Measurements from ENCODE around the gene KCNQ5.

KCNQ5 gene

DNA sequence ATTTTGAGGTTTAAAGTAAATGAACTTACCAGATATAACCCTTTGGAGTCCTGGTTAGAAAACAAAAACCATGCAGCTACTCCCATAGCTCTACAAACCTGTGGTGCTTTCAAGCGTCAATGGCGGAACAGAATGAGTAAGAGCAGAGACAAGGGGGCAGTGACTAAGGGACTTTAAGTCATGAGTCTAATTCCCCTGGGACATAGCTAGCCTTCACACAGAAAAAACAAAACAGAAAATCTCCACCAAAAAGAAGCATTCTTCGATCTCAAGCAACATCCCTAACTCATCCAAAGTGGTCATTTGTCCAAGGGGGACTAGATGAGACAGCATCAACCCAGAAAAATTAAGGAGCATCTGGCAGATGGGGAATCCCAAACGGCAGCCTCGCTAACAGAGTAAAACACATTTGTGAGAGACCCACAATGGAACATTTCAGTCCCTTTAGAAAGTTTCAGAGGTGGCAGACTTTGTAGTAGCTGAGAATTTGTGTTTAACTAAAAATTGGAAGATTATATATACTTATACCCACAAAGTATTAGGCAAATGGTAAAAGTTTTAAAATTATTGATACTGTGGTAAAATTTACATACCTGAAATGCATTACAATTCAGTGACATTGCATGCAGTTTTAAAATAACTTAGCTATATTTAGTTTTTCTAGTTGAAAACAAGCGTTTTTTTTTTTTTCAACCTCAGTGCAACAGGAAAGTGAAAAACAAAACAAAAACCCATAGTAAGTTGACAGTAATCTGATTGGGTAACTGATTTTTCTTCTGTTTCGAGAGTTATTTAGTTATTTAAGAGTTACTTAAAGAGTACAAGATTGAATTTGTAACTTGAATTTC lies 67.5 kb downstream of the KCNQ5 start:
- no peak overlapping the region for H3K9ac ChIP-seq (ENCODE audit: low read length)
- H3K9me3 ChIP-seq (ENCODE audit: low read length) = no peaks in the 10 kb centered on the region
- no peaks in the 10 kb centered on the region for H3K27me3 ChIP-seq (ENCODE audit: control insufficient read depth in 1 of 2, insufficient read depth in 2 of 2, low read length in 2 of 2)
- no peak overlapping the region for H3K27ac ChIP-seq (ENCODE audit: low read depth, low read length)
- H3K4me3 ChIP-seq (ENCODE audit: low read depth in 1 of 2, low read length in 2 of 2) = no peak overlapping the region
- no peaks in the 10 kb centered on the region for H3K36me3 ChIP-seq (ENCODE audit: insufficient read depth, low read length)
- no peaks in the 10 kb centered on the region for H3K4me1 ChIP-seq (ENCODE audit: insufficient read depth, low read length)

DNA sequence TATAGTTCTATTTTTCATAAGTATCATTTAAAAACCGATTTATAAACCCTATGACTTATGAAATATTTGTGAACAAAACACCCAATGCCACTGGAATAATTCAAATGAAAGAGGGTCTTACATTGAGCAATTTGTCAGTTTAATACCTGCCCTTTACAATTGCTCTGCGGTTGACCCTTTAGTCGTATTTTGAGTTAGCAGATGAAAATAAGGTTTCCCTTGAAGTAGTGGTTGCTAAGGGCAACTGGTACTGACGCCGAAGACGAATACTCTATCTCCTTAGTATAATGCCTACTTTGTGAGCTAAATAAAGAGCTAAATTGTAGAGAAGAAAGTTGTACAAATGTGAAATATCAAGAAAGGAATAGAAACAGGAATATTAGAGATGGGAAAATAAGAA lies 69.4 kb downstream of the KCNQ5 start:
- no peaks in the 10 kb centered on the region for H3K36me3 ChIP-seq (ENCODE audit: insufficient read depth, low read length)
- no peaks in the 10 kb centered on the region for H3K4me1 ChIP-seq (ENCODE audit: insufficient read depth, low read length)
- H3K27me3 ChIP-seq (ENCODE audit: control insufficient read depth in 1 of 2, insufficient read depth in 2 of 2, low read length in 2 of 2) = no peaks in the 10 kb centered on the region
- H3K27ac ChIP-seq (ENCODE audit: low read depth, low read length) = no peak overlapping the region
- H3K4me3 ChIP-seq (ENCODE audit: low read depth in 1 of 2, low read length in 2 of 2) = no peak overlapping the region
- H3K9me3 ChIP-seq (ENCODE audit: low read length) = no peaks in the 10 kb centered on the region
- no peak overlapping the region for H3K9ac ChIP-seq (ENCODE audit: low read length)

DNA sequence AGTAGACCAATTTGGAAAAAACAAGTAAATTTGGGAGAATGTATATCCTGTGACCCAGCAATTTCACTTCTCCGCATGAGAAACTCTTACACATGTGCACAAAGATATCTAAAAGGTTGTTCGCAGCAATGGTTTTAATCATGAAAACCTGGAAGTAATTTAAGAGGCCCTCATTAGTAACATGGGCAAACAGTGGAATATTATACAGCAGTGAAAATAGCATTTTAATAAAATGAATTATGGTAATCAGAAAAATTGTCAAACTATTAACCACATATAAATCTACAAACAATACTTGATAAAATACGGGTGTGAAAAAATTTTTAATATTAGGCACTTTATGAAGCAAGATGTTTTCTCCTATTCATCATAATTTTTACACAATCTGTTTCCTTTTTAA lies 74.2 kb downstream of the KCNQ5 start:
- H3K27me3 ChIP-seq (ENCODE audit: control insufficient read depth in 1 of 2, insufficient read depth in 2 of 2, low read length in 2 of 2) = no peaks in the 10 kb centered on the region
- no peak overlapping the region for H3K9ac ChIP-seq (ENCODE audit: low read length)
- no peaks in the 10 kb centered on the region for H3K4me1 ChIP-seq (ENCODE audit: insufficient read depth, low read length)
- H3K4me3 ChIP-seq (ENCODE audit: low read depth in 1 of 2, low read length in 2 of 2) = no peak overlapping the region
- H3K27ac ChIP-seq (ENCODE audit: low read depth, low read length) = no peak overlapping the region
- H3K9me3 ChIP-seq (ENCODE audit: low read length) = no peaks in the 10 kb centered on the region
- no peaks in the 10 kb centered on the region for H3K36me3 ChIP-seq (ENCODE audit: insufficient read depth, low read length)

DNA sequence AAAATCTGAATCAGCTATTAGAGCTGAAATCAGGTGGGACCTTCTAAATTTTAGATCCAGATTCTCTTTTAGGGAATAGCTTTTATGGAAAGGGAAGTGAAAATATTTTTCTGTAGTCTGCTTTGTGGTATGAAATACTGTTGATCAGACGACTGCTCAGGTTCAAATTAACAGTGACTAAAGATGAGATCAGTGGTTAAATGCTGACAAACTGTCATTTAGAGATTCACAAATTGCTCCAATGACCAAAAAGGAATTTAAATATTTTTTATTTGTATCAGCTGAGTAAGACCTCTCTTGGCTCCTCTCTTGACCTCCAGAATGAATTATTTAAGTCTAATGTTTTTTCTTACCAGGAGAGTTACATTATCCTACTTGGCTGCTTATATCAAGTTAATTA lies 77.3 kb downstream of the KCNQ5 start:
- Histone ChIP-seq H3K4me1 (ENCODE audit: insufficient read depth, low read length) (no peaks in the 10 kb centered on the region), H3K27me3 (ENCODE audit: control insufficient read depth in 1 of 2, insufficient read depth in 2 of 2, low read length in 2 of 2) (no peaks in the 10 kb centered on the region), H3K27ac (ENCODE audit: low read depth, low read length) (no peak overlapping the region), H3K36me3 (ENCODE audit: insufficient read depth, low read length) (no peaks in the 10 kb centered on the region), H3K4me3 (ENCODE audit: low read depth in 1 of 2, low read length in 2 of 2) (no peak overlapping the region), H3K9ac (ENCODE audit: low read length) (no peak overlapping the region), H3K9me3 (ENCODE audit: low read length) (no peaks in the 10 kb centered on the region)

DNA sequence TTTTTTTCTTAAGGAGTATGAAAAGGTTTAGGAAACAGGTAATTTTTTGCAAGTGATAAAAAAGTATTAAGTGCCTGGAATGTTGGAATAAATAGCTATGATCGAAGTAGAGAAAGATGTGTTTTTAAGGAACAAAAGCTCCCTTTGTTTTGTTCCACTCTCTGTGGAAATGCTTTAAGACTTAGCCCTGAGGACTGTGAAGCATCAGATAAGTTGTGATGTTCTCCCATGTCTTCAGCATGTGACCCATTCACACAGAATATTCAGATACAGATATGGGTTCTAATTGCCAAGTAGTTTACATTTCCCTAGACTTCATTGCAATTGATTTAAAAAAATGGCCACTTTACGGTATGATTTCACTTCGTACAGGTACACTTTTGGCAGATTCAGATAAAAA lies 80.6 kb downstream of the KCNQ5 start:
- no peak overlapping the region for H3K9ac ChIP-seq (ENCODE audit: low read length)
- H3K36me3 ChIP-seq (ENCODE audit: insufficient read depth, low read length) = no peaks in the 10 kb centered on the region
- H3K27me3 ChIP-seq (ENCODE audit: control insufficient read depth in 1 of 2, insufficient read depth in 2 of 2, low read length in 2 of 2) = no peaks in the 10 kb centered on the region
- H3K4me1 ChIP-seq (ENCODE audit: insufficient read depth, low read length) = no peaks in the 10 kb centered on the region
- H3K4me3 ChIP-seq (ENCODE audit: low read depth in 1 of 2, low read length in 2 of 2) = no peak overlapping the region
- H3K9me3 ChIP-seq (ENCODE audit: low read length) = no peaks in the 10 kb centered on the region
- H3K27ac ChIP-seq (ENCODE audit: low read depth, low read length) = no peak overlapping the region

DNA sequence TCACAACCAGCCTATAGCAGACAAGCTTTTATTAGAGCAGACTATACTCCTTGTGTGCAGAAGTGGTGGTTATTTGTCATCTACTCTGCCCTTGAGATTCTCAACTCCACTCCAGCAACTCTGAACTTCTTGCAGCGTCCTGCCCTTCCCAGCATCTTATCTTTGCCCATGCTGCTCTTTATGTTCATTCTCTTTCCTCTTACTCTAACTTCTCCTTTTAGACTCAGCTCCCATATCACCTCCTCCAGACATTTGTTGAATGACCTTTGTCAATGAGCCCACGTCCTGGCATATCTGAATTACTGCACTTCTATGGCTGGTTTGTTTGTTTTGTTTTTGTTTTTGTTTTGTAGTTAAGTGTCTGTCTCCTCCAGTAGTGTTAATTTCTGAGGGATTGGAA lies 81.2 kb downstream of the KCNQ5 start:
- H3K4me1 ChIP-seq (ENCODE audit: insufficient read depth, low read length) = no peaks in the 10 kb centered on the region
- H3K27ac ChIP-seq (ENCODE audit: low read depth, low read length) = no peak overlapping the region
- no peaks in the 10 kb centered on the region for H3K9me3 ChIP-seq (ENCODE audit: low read length)
- no peaks in the 10 kb centered on the region for H3K36me3 ChIP-seq (ENCODE audit: insufficient read depth, low read length)
- H3K9ac ChIP-seq (ENCODE audit: low read length) = no peak overlapping the region
- no peak overlapping the region for H3K4me3 ChIP-seq (ENCODE audit: low read depth in 1 of 2, low read length in 2 of 2)
- no peaks in the 10 kb centered on the region for H3K27me3 ChIP-seq (ENCODE audit: control insufficient read depth in 1 of 2, insufficient read depth in 2 of 2, low read length in 2 of 2)

DNA sequence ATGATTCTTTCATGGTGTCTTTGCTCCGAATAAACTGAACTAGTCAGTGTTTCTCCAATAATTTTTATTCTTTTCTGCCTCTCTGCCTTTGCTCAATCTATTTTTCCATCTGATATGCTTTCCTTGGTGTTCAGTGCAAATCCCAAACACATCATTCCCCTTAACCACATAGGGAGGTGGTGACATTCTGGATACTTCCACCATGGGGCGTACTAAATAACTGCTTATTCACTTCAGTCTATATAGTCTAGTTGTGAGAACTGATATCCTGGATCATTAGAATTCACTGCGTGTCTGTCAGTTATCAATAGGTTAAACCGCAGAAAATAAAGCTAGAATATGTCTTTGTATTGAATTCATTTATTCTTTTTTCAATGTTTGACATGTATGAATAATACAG lies 83.1 kb downstream of the KCNQ5 start:
- Histone ChIP-seq H3K9ac (ENCODE audit: low read length) (no peak overlapping the region), H3K27me3 (ENCODE audit: control insufficient read depth in 1 of 2, insufficient read depth in 2 of 2, low read length in 2 of 2) (no peaks in the 10 kb centered on the region), H3K4me3 (ENCODE audit: low read depth in 1 of 2, low read length in 2 of 2) (no peak overlapping the region), H3K36me3 (ENCODE audit: insufficient read depth, low read length) (no peaks in the 10 kb centered on the region), H3K27ac (ENCODE audit: low read depth, low read length) (no peak overlapping the region), H3K4me1 (ENCODE audit: insufficient read depth, low read length) (no peaks in the 10 kb centered on the region), H3K9me3 (ENCODE audit: low read length) (no peaks in the 10 kb centered on the region)

DNA sequence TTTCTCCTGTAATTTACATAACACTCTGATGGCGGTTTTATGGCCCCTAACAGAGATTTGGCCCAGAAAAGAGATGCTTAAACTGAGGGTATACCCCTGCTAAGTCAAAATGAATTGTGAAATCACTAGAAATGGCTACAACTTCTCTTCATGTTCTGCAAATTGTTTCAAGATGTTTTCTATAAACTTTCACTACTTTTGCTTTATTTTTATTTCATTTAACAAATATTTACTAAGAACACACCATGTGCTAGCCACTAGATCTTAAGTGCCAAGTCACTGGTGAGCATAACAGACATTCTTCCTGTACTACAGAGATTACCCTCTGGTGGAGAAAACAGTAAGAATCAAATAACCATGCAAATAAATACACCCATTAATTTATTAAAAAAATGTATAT lies 87.6 kb downstream of the KCNQ5 start:
- Histone ChIP-seq H3K4me3 (ENCODE audit: low read depth in 1 of 2, low read length in 2 of 2) (no peak overlapping the region), H3K9ac (ENCODE audit: low read length) (no peak overlapping the region), H3K27me3 (ENCODE audit: control insufficient read depth in 1 of 2, insufficient read depth in 2 of 2, low read length in 2 of 2) (no peaks in the 10 kb centered on the region), H3K4me1 (ENCODE audit: insufficient read depth, low read length) (no peaks in the 10 kb centered on the region), H3K36me3 (ENCODE audit: insufficient read depth, low read length) (no peaks in the 10 kb centered on the region), H3K9me3 (ENCODE audit: low read length) (no peaks in the 10 kb centered on the region), H3K27ac (ENCODE audit: low read depth, low read length) (no peak overlapping the region)

DNA sequence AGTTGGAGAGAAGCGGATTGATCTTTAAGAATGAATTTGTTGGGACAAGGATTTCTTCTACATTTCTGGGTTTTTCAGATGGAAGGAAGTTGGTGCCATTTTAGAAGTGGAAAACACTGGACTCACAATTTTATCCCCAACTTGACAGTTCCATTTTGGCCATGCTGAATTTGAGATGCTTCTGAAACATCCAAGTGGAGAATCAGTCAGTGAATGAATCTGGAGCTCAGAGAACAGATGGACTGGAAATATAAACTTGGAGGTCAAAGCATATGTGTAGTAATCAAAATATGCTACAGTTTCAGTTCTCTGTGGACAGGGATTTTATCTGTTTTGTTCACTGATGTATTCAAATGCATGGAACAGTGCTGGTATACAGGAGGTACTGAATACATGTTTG lies 89.9 kb downstream of the KCNQ5 start:
- H3K4me1 ChIP-seq (ENCODE audit: insufficient read depth, low read length) = no peaks in the 10 kb centered on the region
- no peaks in the 10 kb centered on the region for H3K36me3 ChIP-seq (ENCODE audit: insufficient read depth, low read length)
- no peak overlapping the region for H3K4me3 ChIP-seq (ENCODE audit: low read depth in 1 of 2, low read length in 2 of 2)
- no peak overlapping the region for H3K9ac ChIP-seq (ENCODE audit: low read length)
- no peak overlapping the region for H3K27ac ChIP-seq (ENCODE audit: low read depth, low read length)
- no peaks in the 10 kb centered on the region for H3K27me3 ChIP-seq (ENCODE audit: control insufficient read depth in 1 of 2, insufficient read depth in 2 of 2, low read length in 2 of 2)
- no peaks in the 10 kb centered on the region for H3K9me3 ChIP-seq (ENCODE audit: low read length)

DNA sequence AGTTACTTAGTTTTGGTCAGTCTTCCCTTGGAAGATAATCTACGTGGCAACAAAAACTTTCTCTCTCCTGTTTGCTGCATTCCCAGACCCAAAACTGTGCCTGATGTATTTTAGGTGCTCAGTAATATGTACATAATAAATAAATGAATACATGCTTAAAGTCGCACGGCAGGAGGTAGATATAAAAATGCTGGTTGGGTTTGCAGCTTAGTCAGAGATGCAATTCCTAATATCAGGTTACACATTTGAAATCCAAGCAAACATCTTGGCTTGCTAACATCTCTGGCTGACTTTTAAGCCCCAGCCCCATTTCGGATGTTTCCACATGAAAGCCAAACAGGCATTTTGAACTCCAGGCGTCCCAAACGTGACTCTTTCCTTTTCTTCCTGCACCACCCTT lies 91.0 kb downstream of the KCNQ5 start:
- Histone ChIP-seq H3K27me3 (ENCODE audit: control insufficient read depth in 1 of 2, insufficient read depth in 2 of 2, low read length in 2 of 2) (no peaks in the 10 kb centered on the region), H3K9ac (ENCODE audit: low read length) (no peak overlapping the region), H3K4me1 (ENCODE audit: insufficient read depth, low read length) (no peaks in the 10 kb centered on the region), H3K4me3 (ENCODE audit: low read depth in 1 of 2, low read length in 2 of 2) (no peak overlapping the region), H3K36me3 (ENCODE audit: insufficient read depth, low read length) (no peaks in the 10 kb centered on the region), H3K27ac (ENCODE audit: low read depth, low read length) (no peak overlapping the region), H3K9me3 (ENCODE audit: low read length) (no peaks in the 10 kb centered on the region)

DNA sequence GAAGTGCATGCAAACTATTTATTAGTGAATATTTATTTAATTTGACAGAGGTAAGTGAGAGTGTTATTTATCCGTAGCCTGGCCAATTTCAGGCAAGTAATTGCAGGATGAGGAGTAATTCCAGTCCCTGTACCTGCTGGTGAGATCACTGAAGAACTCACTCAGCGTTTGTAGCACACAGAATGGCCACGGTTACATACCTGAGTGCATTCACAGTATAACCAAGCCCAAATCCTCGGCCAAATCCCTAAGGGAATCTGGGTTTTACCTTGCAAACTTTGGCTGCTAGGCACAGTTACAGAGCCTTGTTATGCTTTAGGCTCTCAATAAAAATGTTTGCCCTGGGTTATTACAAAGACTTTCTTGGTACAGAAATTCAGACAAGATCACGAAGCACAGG lies 93.3 kb downstream of the KCNQ5 start:
- H3K4me3 ChIP-seq (ENCODE audit: low read depth in 1 of 2, low read length in 2 of 2) = no peak overlapping the region
- H3K27ac ChIP-seq (ENCODE audit: low read depth, low read length) = no peak overlapping the region
- no peaks in the 10 kb centered on the region for H3K4me1 ChIP-seq (ENCODE audit: insufficient read depth, low read length)
- H3K9me3 ChIP-seq (ENCODE audit: low read length) = no peaks in the 10 kb centered on the region
- H3K36me3 ChIP-seq (ENCODE audit: insufficient read depth, low read length) = no peaks in the 10 kb centered on the region
- H3K9ac ChIP-seq (ENCODE audit: low read length) = no peak overlapping the region
- H3K27me3 ChIP-seq (ENCODE audit: control insufficient read depth in 1 of 2, insufficient read depth in 2 of 2, low read length in 2 of 2) = no peaks in the 10 kb centered on the region

DNA sequence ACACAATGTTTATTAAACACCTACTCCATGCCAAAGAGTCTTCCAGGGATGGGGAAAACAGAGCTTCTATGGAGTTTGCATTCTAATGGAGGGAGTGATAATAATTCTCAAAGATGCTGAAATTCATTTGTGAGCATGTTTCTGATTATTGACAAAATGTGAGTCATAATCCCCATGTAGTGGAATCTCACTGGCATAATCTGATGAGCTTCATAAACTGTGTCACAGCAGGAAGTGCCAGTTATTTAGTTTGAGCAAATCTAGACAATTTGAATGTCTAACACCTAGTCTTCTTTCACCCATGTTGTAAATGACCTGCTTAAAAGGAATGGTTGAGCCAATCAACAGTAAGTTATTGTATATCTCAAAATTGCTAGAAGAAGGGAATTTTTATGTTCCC lies 95.1 kb downstream of the KCNQ5 start:
- H3K4me3 ChIP-seq (ENCODE audit: low read depth in 1 of 2, low read length in 2 of 2) = no peak overlapping the region
- no peaks in the 10 kb centered on the region for H3K4me1 ChIP-seq (ENCODE audit: insufficient read depth, low read length)
- H3K27me3 ChIP-seq (ENCODE audit: control insufficient read depth in 1 of 2, insufficient read depth in 2 of 2, low read length in 2 of 2) = no peaks in the 10 kb centered on the region
- no peak overlapping the region for H3K27ac ChIP-seq (ENCODE audit: low read depth, low read length)
- H3K9me3 ChIP-seq (ENCODE audit: low read length) = no peaks in the 10 kb centered on the region
- no peak overlapping the region for H3K9ac ChIP-seq (ENCODE audit: low read length)
- H3K36me3 ChIP-seq (ENCODE audit: insufficient read depth, low read length) = no peaks in the 10 kb centered on the region

Measured in muscle layer of colon (tissue), 2 donors.